HG03045 (cell line): ENCODE results near the gene MAP3K21.

Source experiments
- ATAC-seq: cut with Tn5 transposase; IDR thresholded peaks from one replicate; pipeline ENCODE4 v1.9.1; 2021; ENCODE audit warnings: mild to moderate bottlenecking, moderate library complexity; ENCODE audit not compliant: unreplicated experiment

The MAP3K21 gene

GRCh38 chr1:233386336-233386735 lies 58.8 kb downstream of the MAP3K21 start:
- no peak for ATAC-seq

GRCh38 chr1:233387585-233387984 lies 60.1 kb downstream of the MAP3K21 start:
- ATAC-seq, result no peak

- no peak for ATAC-seq
Measured at GRCh38 chr1:233389169-233389568, 61.6 kb downstream of the MAP3K21 start.

GRCh38 chr1:233389893-233390292 lies 62.4 kb downstream of the MAP3K21 start:
- no peak for ATAC-seq

- ATAC-seq, result no peak
Measured at GRCh38 chr1:233390842-233391737, 63.6 kb downstream of the MAP3K21 start.

DNA sequence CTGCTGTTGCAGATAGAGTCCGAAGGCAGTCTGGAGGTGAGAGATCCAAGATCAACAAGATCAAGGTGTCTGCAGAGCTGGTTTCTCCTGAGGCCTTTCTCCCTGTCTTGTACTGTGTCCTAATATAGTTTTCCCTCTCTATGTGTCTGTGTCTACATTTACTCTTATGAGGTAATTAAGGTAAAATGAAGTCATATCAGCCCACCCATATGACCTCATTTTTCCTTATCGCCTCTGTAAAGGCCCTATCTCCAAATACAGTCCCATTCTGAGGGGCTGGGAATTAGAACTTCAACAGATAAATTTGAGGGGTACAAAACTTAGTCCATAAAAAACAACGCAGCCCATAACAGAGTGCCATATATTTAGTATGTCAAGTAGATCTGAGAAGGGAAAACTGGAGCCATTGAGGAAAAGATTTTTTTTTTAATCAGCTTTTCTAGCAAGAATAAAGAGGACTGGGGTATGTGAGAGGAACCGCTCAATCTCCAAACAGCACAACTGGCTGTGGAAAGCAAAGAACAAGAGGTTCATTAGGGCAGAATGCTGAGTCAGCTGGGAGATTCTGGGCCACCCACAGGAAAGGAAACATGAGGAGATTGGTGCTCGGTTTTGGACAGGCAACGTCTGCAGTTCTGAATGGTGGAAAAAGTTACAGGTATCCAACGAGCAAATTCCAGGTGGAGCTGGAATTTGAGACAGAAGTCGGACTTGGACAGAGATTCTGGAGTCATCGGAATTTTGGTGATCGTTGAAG lies 65.7 kb downstream of the MAP3K21 start:
- no peak for ATAC-seq

DNA sequence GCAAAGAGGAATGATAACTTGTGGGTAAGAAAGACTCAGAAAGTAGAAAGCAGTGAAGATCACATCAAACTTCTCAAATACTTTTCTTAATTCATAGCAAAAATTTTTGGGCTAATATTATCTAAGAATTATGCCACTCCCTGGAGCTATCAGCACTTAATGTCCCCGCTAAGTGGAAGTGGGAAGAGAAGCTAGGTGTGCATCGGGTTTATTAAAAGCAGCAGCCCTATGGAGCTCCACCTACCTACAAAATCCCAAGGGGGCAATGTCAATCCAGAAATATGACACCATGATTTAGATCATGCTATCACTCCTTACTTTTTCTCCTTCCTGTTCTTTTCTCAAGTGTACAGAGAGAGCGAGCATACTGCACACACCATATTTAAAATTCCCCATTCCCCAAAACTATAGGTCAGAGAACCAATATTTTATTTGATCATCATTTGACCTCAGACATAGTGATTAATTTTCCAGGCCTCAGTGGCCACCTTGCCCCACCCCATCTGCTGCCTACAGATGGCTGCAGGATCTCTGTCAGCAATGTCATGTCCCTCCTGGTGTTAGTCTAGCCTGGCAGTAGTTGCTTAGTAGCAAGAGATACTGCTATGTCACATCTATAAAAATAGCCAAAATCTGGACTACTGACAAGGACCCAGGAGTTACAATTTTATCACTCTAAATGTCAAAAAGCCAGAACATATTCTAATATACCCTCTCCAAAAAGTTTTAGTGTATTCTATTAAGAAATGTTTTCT lies 66.6 kb downstream of the MAP3K21 start:
- ATAC-seq, result no peak

DNA sequence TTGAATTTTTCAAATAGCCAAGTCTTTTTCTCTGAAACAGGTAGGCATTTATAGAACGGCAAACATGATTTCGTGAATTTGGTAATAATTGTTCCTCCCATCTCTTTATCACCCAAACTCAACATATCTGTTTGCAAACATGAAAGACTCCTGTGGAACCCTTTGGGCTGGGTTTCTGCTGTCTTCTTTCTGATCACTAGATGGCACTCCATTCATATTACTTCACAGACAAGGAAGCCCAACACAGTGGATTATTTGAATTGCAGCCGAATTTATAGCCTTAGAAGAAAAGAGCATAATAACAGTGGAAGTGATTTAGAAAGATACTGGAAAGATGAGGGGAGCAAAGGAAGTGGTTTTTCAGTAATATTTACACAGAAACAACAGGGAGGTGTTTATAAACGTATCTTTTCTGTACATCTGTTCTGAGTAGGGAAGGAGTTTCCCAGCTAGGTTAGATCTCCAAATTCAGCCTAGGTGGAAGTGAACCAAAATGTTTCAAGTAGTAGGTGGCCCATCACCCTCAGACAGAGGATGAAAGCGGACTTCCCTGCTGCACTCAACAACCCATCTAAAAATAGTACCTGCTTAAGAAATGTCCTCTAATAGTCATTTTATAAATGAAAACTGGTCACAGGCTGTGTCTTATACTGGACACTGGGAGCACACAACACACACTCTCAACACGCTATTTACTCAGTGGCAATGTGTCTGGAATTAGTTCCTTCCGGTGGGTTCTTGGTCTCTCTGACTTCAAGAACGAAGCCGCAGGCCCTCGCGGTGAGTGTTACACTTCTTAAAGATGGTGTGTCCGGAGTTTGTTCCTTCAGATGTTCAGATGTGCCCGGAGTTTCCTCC lies 67.6 kb downstream of the MAP3K21 start:
- ATAC-seq, result peak; percentile 52

GRCh38 chr1:233395863-233396646 lies 68.5 kb downstream of the MAP3K21 start:
- ATAC-seq, result no peak

GRCh38 chr1:233406339-233406960 lies 78.9 kb downstream of the MAP3K21 start:
- ATAC-seq, result no peak

DNA sequence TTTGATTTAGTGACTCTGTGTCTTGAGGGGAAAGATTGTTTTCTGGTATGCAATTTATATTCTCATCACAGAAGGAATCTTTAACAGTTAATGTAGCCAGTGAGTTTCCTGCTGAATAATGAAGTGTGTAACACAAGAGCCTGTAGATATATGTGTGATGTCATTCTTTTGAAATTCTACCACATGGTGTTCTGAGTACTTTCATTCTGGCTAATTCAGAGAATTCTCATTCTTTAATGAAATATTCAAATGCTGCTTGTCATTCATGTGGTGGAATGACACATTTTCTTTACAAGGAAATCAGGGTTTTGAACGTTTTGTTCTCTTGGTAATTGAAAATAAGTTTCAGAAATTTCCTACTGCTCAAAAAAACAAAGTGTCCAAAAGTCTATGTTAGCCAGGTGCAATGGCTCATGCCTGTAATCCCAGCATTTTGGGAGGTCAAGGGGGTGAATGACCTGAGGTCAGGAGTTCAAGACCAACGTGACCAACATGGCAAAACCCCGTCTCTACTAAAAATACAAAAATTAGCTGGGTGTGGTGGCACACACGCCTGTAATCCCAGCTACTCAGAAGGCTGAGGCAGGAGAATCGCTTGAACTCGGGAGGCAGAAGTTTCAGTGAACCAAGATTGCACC lies 79.6 kb downstream of the MAP3K21 start:
- no peak for ATAC-seq

- no peak for ATAC-seq
Measured at GRCh38 chr1:233409540-233409939, 82.0 kb downstream of the MAP3K21 start.

DNA sequence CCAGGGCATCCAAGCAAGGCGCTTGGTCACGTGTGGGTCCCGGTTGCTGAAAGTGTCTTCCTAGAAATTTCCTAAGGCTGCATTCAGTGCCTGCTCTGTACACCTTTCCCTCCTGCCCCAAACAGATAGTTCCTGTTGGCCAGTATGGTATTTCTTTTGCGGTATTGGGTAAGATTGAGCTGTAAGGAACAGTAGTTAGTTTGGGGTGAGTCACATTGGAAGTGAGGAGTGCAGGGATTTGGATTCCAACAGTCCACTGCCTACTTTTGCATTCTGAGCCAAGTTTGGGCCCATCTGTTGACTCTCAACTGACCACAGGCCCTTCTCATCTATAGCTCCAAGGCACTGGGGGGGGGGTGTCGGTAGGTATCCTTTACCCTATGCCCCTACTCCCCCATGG lies 83.4 kb downstream of the MAP3K21 start:
- no peak for ATAC-seq

DNA sequence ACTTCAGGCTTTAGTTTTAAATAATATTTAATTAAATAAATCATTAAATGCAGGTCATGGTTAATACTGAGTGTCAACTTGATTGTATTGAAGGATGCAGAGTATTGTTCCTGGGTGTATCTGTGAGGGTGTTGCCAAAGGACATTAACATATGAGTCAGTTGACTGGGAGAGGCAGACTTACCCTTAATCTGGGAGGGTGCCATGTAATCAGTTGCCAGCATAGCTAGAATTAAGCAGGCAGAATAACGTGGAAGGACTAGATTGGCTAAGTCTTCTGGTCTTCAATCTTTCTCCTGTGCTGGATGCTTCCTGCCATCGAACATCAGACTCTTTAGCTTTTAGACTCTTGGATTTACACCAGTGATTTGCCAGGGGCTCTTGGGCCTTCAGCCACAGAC lies 85.3 kb downstream of the MAP3K21 start:
- ATAC-seq, result no peak

GRCh38 chr1:233421293-233421692 lies 93.8 kb downstream of the MAP3K21 start:
- ATAC-seq, result no peak

DNA sequence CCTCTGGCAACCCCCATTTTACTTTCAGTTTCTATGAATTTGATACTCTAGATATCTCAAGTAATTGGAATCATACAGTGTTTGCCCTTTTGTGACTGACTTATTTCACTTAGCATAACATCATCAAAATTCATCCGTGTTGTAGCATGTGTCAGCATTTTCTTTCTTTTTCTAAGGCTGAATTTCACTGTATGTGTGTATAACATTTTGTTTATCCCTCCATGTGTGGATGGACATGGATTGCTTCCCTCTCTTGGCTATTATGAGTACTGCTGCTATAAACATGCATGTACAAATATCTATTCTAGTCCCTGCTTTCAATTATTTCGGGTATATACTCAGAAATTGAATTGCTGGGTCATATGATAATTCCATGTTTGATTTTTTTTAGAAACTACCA lies 97.3 kb downstream of the MAP3K21 start:
- ATAC-seq, result no peak

DNA sequence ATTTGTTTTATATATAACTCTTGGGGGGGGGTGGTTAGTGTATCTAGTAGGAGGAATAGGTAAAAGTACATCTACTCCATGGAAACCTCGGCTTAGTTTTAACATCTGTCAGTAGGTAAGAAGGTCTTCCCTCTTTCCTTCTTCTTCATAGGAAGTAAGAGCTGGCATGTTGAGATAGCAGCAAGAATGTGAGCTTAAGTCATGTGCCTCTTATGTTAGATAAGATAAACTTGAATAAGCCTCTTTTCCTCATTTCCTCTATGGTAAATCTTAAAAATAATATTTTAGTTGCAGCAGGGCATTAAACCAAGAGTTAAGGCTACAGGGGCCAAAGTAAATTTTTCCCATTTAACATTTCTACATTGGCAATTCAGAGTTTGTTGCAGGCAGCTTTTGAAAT lies 100.4 kb downstream of the MAP3K21 start:
- no peak for ATAC-seq

DNA sequence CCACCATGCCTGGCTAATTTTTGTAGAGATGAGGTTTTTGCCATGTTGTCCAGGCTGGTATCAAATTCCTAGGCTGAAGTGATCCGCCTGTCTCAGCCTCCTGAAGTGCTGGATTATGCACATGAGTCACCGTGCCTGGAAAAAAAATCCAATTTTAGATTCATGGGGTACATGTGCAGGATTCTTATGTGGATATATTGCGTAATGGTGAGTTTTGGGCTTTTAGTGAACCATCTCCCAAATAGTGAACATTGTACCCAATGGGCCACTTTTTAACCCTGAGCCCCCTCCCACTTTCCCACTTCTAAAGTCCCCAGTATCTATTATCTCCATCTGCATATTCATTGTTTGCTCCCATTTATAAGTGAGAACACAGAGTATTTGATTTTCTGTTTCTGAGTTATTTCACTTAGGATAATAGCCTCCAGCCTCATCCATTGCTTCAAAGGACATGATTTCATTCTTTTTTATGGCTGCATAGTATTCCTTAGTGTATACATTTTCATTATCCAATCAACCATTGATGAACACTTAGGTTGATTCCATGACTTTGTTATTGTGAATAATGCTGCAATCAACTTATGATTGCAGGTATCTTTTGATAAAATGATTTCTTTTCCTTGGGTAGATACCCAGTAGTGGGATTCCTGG lies 104.4 kb downstream of the MAP3K21 start:
- no peak for ATAC-seq
